ENCODE data around the gene RPS18.
A peak's percentile ranks its signal among the peaks of the same experiment; 100 is the strongest.
"Not testable (repeated sequence)": the region's sequence is repeated elsewhere in the genome, so short reads cannot be mapped to it uniquely, and the experiment has no call there.

Gene RPS18

DNA sequence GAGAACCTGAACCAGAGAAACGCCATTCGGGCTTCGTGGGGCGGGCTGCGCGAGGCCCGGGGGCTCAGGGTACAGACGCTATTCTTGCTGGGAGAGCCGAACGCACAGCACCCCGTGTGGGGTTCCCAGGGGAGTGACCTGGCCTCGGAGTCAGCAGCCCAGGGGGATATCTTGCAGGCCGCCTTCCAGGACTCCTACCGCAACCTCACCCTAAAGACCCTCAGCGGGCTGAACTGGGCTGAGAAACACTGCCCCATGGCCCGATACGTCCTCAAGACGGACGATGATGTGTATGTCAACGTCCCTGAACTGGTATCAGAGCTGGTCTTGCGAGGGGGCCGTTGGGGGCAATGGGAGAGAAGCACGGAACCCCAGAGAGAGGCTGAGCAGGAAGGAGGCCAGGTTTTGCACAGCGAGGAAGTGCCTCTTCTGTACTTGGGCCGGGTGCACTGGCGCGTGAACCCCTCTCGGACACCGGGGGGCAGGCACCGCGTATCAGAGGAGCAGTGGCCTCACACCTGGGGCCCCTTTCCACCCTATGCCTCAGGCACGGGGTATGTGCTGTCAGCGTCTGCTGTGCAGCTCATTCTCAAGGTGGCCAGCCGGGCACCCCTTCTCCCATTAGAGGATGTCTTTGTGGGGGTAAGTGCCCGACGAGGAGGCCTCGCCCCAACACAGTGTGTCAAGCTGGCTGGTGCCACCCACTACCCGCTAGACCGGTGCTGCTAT lies 6.0 kb downstream of the RPS18 start:
- peak overlapping the region; percentile 56 for H3K4me3 ChIP-seq (replicated peaks; ENCODE audit: low read depth, low read length)
- DNase-seq (ENCODE audit: low read depth), result no peak
- TF ChIP-seq, protein P1, sequence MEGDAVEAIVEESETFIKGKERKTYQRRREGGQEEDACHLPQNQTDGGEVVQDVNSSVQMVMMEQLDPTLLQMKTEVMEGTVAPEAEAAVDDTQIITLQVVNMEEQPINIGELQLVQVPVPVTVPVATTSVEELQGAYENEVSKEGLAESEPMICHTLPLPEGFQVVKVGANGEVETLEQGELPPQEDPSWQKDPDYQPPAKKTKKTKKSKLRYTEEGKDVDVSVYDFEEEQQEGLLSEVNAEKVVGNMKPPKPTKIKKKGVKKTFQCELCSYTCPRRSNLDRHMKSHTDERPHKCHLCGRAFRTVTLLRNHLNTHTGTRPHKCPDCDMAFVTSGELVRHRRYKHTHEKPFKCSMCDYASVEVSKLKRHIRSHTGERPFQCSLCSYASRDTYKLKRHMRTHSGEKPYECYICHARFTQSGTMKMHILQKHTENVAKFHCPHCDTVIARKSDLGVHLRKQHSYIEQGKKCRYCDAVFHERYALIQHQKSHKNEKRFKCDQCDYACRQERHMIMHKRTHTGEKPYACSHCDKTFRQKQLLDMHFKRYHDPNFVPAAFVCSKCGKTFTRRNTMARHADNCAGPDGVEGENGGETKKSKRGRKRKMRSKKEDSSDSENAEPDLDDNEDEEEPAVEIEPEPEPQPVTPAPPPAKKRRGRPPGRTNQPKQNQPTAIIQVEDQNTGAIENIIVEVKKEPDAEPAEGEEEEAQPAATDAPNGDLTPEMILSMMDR (IDR thresholded peaks at IDR 0.05; ENCODE audit: low read length, missing control alignments), result no peak

- no peak for DNase-seq (ENCODE audit: low read depth)
- TF ChIP-seq, protein P1 (IDR thresholded peaks at IDR 0.05; ENCODE audit: low read length, missing control alignments), result no peak
- H3K4me3 ChIP-seq (replicated peaks; ENCODE audit: low read depth, low read length), result no peak overlapping the region
Observed at GRCh38 chr6:33278392-33278741, 6.5 kb downstream of the RPS18 start.

GRCh38 chr6:33278810-33279209 lies 6.9 kb downstream of the RPS18 start:
- TF ChIP-seq, protein P1 (IDR thresholded peaks at IDR 0.05; ENCODE audit: low read length, missing control alignments), result no peak
- DNase-seq (ENCODE audit: low read depth), result no peak
- no peak overlapping the region for H3K4me3 ChIP-seq (replicated peaks; ENCODE audit: low read depth, low read length)

DNA sequence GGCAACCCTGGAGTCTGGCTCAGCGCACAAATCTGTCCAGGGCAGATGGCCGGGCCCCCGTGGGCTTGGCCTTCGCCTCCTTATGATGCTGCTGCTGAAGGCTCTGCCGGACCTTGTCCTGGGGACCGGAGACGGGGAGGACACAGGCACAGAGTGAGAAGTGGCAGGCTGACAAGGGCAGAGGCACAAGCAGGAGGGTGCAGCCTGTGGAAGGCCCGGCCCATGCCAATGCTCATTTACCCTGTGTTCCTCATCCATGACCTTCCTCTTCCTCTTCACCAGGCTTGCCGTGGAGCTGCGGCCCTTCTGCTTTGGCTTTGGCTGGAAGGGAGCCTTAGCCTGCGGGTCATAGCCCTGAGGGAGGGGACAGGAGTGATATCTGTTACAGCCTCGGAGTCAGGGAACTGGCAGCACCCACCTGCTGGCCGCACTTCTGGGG lies 7.4 kb downstream of the RPS18 start:
- TF ChIP-seq, protein P1 (IDR thresholded peaks at IDR 0.05; ENCODE audit: low read length, missing control alignments), result no peak
- H3K4me3 ChIP-seq (replicated peaks; ENCODE audit: low read depth, low read length), result no peak overlapping the region
- DNase-seq (ENCODE audit: low read depth), result no peak

DNA sequence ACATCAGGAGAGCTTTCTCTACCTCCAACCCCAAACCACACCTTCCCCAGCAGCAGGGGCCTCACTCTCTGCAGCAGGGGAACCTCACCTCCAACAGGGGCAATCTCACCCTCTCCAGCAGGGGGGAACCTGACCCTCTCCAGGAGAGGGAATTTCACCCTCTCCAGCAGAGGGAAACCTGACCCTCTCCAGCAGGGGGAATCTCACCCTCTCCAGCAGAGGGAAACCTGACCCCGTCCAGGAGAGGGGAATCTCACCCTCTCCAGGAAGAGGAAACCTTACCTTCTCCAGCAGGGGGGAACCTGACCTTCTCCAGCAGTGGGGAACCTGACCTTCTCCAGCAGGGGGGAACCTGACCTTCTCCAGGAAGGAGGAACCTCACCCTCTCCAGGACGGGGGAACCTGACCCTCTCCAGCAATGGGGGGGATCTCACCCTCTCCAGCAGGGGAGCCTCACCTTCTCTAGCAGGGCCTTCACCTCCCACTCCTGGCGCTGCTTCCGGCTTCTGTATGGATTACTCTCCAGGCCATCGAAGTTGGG lies 8.2 kb downstream of the RPS18 start:
- H3K4me3 ChIP-seq (replicated peaks; ENCODE audit: low read depth, low read length), result no peak overlapping the region
- DNase-seq (ENCODE audit: low read depth), result peak; percentile 65
- TF ChIP-seq, protein P1 (IDR thresholded peaks at IDR 0.05; ENCODE audit: low read length, missing control alignments), result peak; percentile 69

DNA sequence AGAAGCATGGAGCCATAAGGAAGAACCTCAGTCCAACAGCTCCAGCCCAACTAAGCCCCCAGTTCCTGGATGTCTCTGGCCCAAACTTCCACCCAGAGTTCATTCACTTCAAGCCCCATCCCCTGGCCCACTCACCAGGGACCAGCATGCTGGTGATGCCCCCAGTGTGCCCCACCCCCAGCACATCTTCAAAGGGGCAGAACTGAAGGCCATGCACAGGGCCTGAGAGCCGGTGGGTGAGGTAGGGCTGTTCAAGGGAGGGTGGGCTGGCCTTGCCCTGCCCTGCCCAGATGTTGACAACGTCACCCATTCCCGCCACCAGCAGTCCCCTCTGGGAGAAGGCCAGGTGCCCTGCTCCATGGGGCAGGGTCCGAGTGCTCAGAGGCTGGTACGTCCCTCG lies 8.7 kb downstream of the RPS18 start:
- DNase-seq (ENCODE audit: low read depth), result no peak
- TF ChIP-seq, protein P1 (IDR thresholded peaks at IDR 0.05; ENCODE audit: low read length, missing control alignments), result no peak
- H3K4me3 ChIP-seq (replicated peaks; ENCODE audit: low read depth, low read length), result no peak overlapping the region

- not testable (repeated sequence) for H3K4me3 ChIP-seq (replicated peaks; ENCODE audit: low read depth, low read length); DNase-seq (ENCODE audit: low read depth)
Observed at GRCh38 chr6:33285214-33285613, 13.3 kb downstream of the RPS18 start.
